Esophagus muscularis mucosa (tissue), 4 donors: ENCODE data around the gene THBS2. TPM values are rescaled to one million over a fixed set of nuclear protein-coding genes. Genes with fewer than 3 reads are reported as not detected.

Experiments
- DNase-seq: peaks from one replicate; pipeline ENCODE4 v3.0.0-alpha.2; 2017; ENCODE audit errors: extremely low spot score
- H3K27ac ChIP-seq, 4 donors: fragments of 200-600 bp; sonication (generic); replicated peaks in 1 of 4; 1 replicate in 3 of 4; 2 replicates in 1 of 4; pipeline ENCODE4 v1.5.1; 2016 to 2019; ENCODE audit warnings: mild to moderate bottlenecking in 1 of 4
- H3K27me3 ChIP-seq, 4 donors: fragments of 200-600 bp; sonication (generic); one replicate each; pipeline versions ENCODE4 v1.5.1 to v1.6.0; 2016 to 2019
- H3K36me3 ChIP-seq, 4 donors: fragments of 200-600 bp; sonication (generic); one replicate each; pipeline ENCODE4 v1.5.1; 2016 to 2019
- H3K4me1 ChIP-seq, 4 donors: fragments of 200-600 bp; sonication (generic); one replicate each; pipeline ENCODE4 v1.5.1; 2016 to 2019
- H3K4me3 ChIP-seq, 4 donors: fragments of 200-600 bp; sonication (generic); 1 replicate in 2 of 4; 2 replicates in 2 of 4; pipeline ENCODE4 v1.5.1; 2016 to 2019; ENCODE audit warnings: mild to moderate bottlenecking in 4 of 4, moderate library complexity in 1 of 4
- H3K9me3 ChIP-seq, 4 donors: fragments of 200-600 bp; sonication (generic); 1 replicate in 3 of 4; 2 replicates in 1 of 4; pipeline ENCODE4 v1.5.1; 2016 to 2019
- CTCF ChIP-seq, 3 experiments: fragments of 200-600 bp in 2 of 3; fragments of 450-650 bp in 1 of 3; sonication (generic) in 2 of 3; IDR thresholded peaks; one replicate each; pipeline ENCODE4 v1.5.1; 2017 to 2019; ENCODE audit warnings: antibody characterized with exemption in 3 of 3, mild to moderate bottlenecking in 2 of 3, moderate library complexity in 1 of 3
- EP300 ChIP-seq: sonication (generic); formaldehyde crosslinking; IDR thresholded peaks from one replicate; pipeline ENCODE4 v1.6.1; 2017; ENCODE audit warnings: antibody characterized with exemption
- POLR2A ChIP-seq: fragments of 450-650 bp; IDR thresholded peaks from one replicate; pipeline ENCODE4 v1.6.1; 2017; ENCODE audit warnings: antibody characterized with exemption, moderate library complexity, mild to moderate bottlenecking, low read depth
- POLR2AphosphoS5 ChIP-seq, 2 donors: sonication (generic); formaldehyde crosslinking; IDR thresholded peaks; one replicate each; pipeline ENCODE4 v1.6.1; 2017; ENCODE audit warnings: antibody characterized with exemption in 2 of 2
- WGBS: methylation state at CpG from one replicate; pipeline ENCODE4 v1.1.5; 2018; 5-methylcytosine and 5-hydroxymethylcytosine counted together
- intact Hi-C: fragments of 100-400 bp; cut with DNase I; formaldehyde crosslinking; loops from one replicate; pipeline ENCODE4 v1.15.1; 2023
- total RNA-seq, 4 donors: library from RNA; depleted of rRNA; stranded (reverse); fragments of >200 nt; gene quantifications; one replicate each; pipeline versions ENCODE4 v1.1.0 to v1.2.1, GENCODE V29; 2016

The THBS2 gene
- total RNA-seq, 4 donors from 2014 or later: 25.7 to 36.4 (median 28.8) TPM

GRCh38 chr6:169296622-169297021 lies 43.0 kb upstream of the THBS2 start:
- 80% methylated on average over 6 of the region's 6 CpGs for WGBS
- H3K4me1 ChIP-seq: peaks cover 0 to 8% (median 2%) of the 10 kb centered on the region in 4 donors
- no peak overlapping the region for H3K27ac ChIP-seq
- no peaks in the 10 kb centered on the region for H3K36me3 ChIP-seq
- intact Hi-C loops: no loop called here
- TF ChIP-seq POLR2A (no peak), POLR2AphosphoS5 (IDR thresholded peaks at IDR 0.05) (no peak), EP300 (no peak), CTCF (IDR thresholded peaks at IDR 0.05) (no peak)
- peaks cover 0 to 7% (median 2%) of the 10 kb centered on the region in 4 donors for H3K9me3 ChIP-seq
- no peaks in the 10 kb centered on the region for H3K27me3 ChIP-seq
- peak; percentile 55 for DNase-seq
- no peak overlapping the region for H3K4me3 ChIP-seq

GRCh38 chr6:169296170-169296569 lies 42.5 kb upstream of the THBS2 start:
- H3K4me3 ChIP-seq: no peak overlapping the region
- TF ChIP-seq CTCF (IDR thresholded peaks at IDR 0.05) (no peak), EP300 (no peak), POLR2AphosphoS5 (IDR thresholded peaks at IDR 0.05) (no peak), POLR2A (no peak)
- H3K4me1 ChIP-seq: peaks cover 0 to 8% (median 2%) of the 10 kb centered on the region in 4 donors
- intact Hi-C loops: no loop called here
- H3K27me3 ChIP-seq: no peaks in the 10 kb centered on the region
- peaks cover 0 to 7% (median 2%) of the 10 kb centered on the region in 4 donors for H3K9me3 ChIP-seq
- H3K27ac ChIP-seq: no peak overlapping the region
- no peaks in the 10 kb centered on the region for H3K36me3 ChIP-seq
- no peak for DNase-seq
- whole genome bisulfite sequencing: 95% methylated on average over 1 of the region's 1 CpG

GRCh38 chr6:169293196-169293595 lies 39.5 kb upstream of the THBS2 start:
- no peak for DNase-seq
- H3K4me3 ChIP-seq: no peak overlapping the region
- peaks cover 0 to 4% (median 0%) of the 10 kb centered on the region in 4 donors for H3K9me3 ChIP-seq
- peaks cover 0 to 8% (median 2%) of the 10 kb centered on the region in 4 donors for H3K4me1 ChIP-seq
- intact Hi-C loops: no loop called here
- no peaks in the 10 kb centered on the region for H3K27me3 ChIP-seq
- no peaks in the 10 kb centered on the region for H3K36me3 ChIP-seq
- TF ChIP-seq POLR2A (no peak), EP300 (no peak), POLR2AphosphoS5 (IDR thresholded peaks at IDR 0.05) (no peak), CTCF (IDR thresholded peaks at IDR 0.05) (no peak)
- WGBS: 48% methylated on average over 2 of the region's 2 CpGs
- peak overlapping the region in 2 of 4 donors; percentile 43 for H3K27ac ChIP-seq

GRCh38 chr6:169292338-169293124 lies 38.9 kb upstream of the THBS2 start:
- Histone ChIP-seq H3K27me3 (no peaks in the 10 kb centered on the region), H3K4me1 (peaks cover 0 to 8% (median 2%) of the 10 kb centered on the region in 4 donors), H3K4me3 (no peak overlapping the region), H3K27ac (peak overlapping the region; percentile 42 to 43 (median 42)), H3K36me3 (no peaks in the 10 kb centered on the region), H3K9me3 (peaks cover 0 to 4% (median 0%) of the 10 kb centered on the region in 4 donors)
- TF ChIP-seq CTCF (IDR thresholded peaks at IDR 0.05): no peak
- TF ChIP-seq POLR2AphosphoS5 (IDR thresholded peaks at IDR 0.05): peak in 1 of 2 donors; percentile 47
- TF ChIP-seq EP300: no peak
- TF ChIP-seq POLR2A: no peak
- 71% methylated on average over 11 of the region's 11 CpGs for WGBS
- intact Hi-C loops: no loop called here
- peak; percentile 92 for DNase-seq
